ENCODE results near the gene SAMD10.

GRCh38 chr20:63935447-63935846 is 44.0 kb downstream of the SAMD10 start:
- TF ChIP-seq CTCF (IDR thresholded peaks at IDR 0.05): no peak
- no peak for TF ChIP-seq ZFX (IDR thresholded peaks at IDR 0.05; ENCODE audit: borderline replicate concordance)

Measured in 22Rv1 (cell line).